HepG2 (cell line): ENCODE results near the gene STX1B. TPM values are rescaled to one million over a fixed set of nuclear protein-coding genes. Genes with fewer than 3 reads are reported as not detected.
A peak's percentile ranks its signal among the peaks of the same experiment; 100 is the strongest.

Experiments
- DNMT1 ChIP-seq: sonication (generic); formaldehyde crosslinking; IDR thresholded peaks from 2 replicates; pipeline ENCODE4 v1.5.1; 2020; ENCODE audit warnings: mild to moderate bottlenecking, missing genetic modification reagents
- ELF1 ChIP-seq: sonication (generic); formaldehyde crosslinking; IDR thresholded peaks from 2 replicates; pipeline ENCODE4 v1.4.0; 2020; ENCODE audit warnings: missing genetic modification reagents
- KDM1A ChIP-seq: IDR thresholded peaks from 2 replicates; pipeline ENCODE4 v1.6.1; 2016; ENCODE audit warnings: missing compliant biosample characterization
- MTA1 ChIP-seq: sonication (generic); formaldehyde crosslinking; IDR thresholded peaks from 2 replicates; pipeline ENCODE4 v1.4.0; 2020; ENCODE audit warnings: missing genetic modification reagents, mild to moderate bottlenecking, borderline replicate concordance
- NCOA5 ChIP-seq: sonication (generic); formaldehyde crosslinking; IDR thresholded peaks from 2 replicates; pipeline ENCODE4 v1.4.0; 2020; ENCODE audit warnings: missing genetic modification reagents
- NR2C2 ChIP-seq: sonication (generic); formaldehyde crosslinking; IDR thresholded peaks from 2 replicates; pipeline ENCODE4 v1.4.0; 2020; ENCODE audit warnings: missing genetic modification reagents, mild to moderate bottlenecking, moderate library complexity, borderline replicate concordance
- SNAPC2 ChIP-seq: sonication (generic); formaldehyde crosslinking; IDR thresholded peaks from 2 replicates; pipeline ENCODE4 v1.8.1; 2022; ENCODE audit warnings: mild to moderate bottlenecking, missing genetic modification reagents
- TBX3 ChIP-seq: fragments of 450-650 bp; IDR thresholded peaks from 2 replicates; pipeline ENCODE4 v1.6.1; 2017; ENCODE audit warnings: antibody characterized with exemption, mild to moderate bottlenecking, inconsistent platforms, borderline replicate concordance
- ZKSCAN8 ChIP-seq: IDR thresholded peaks from 2 replicates; pipeline ENCODE4 v1.6.1; 2016; ENCODE audit warnings: borderline replicate concordance, missing genetic modification reagents, missing compliant biosample characterization
- ZMYM2 ChIP-seq: sonication (generic); formaldehyde crosslinking; IDR thresholded peaks from 2 replicates; pipeline ENCODE4 v1.8.0; 2022; ENCODE audit warnings: mild to moderate bottlenecking, missing genetic modification reagents
- ZNF629 ChIP-seq: sonication (generic); formaldehyde crosslinking; conservative IDR thresholded peaks from 2 replicates; pipeline ENCODE4 v1.5.0; 2020; ENCODE audit warnings: missing genetic modification reagents
- polyA plus RNA-seq, 8 experiments: library from polyadenylated mRNA; depleted of rRNA in 3 of 8; stranded (reverse) in 7 of 8; unstranded in 1 of 8; fragments of >200 nt; fragmentation: Illumina TruSeq in 4 of 8; extraction: Trizol in 4 of 8; gene quantifications; 2 replicates each; pipeline versions ENCODE4 v1.2.1 to v1.2.3, GENCODE V29; 2011 to 2016; ENCODE audit warnings: low read depth in 4 of 8, missing spikeins in 1 of 8, mixed read lengths in 1 of 8; ENCODE audit not compliant: insufficient read depth in 1 of 8
- total RNA-seq, 5 experiments: library from RNA; depleted of rRNA; stranded (reverse); fragments of >200 nt; fragmentation: Illumina TruSeq; extraction: Trizol; gene quantifications; 2 replicates each; pipeline ENCODE4 v1.2.3, GENCODE V29; 2016; ENCODE audit warnings: low read depth in 1 of 5
- TF ChIP-seq, protein P1 (sequence below): sonication (generic); formaldehyde crosslinking; IDR thresholded peaks from 2 replicates; pipeline ENCODE4 v1.4.0; 2020; ENCODE audit warnings: missing genetic modification reagents, borderline replicate concordance
- TF ChIP-seq, protein P2 (sequence below): IDR thresholded peaks from 2 replicates; pipeline ENCODE4 v1.6.1; 2016; ENCODE audit warnings: mild to moderate bottlenecking, missing biosample characterization, missing genetic modification reagents
- TF ChIP-seq, protein P3 (sequence below): sonication (generic); formaldehyde crosslinking; IDR thresholded peaks from 2 replicates; pipeline ENCODE4 v1.4.0; 2020; ENCODE audit warnings: mild to moderate bottlenecking, missing genetic modification reagents
- TF ChIP-seq, protein P4 (sequence below): sonication (generic); formaldehyde crosslinking; IDR thresholded peaks from 2 replicates; pipeline ENCODE4 v1.4.0; 2020; ENCODE audit warnings: mild to moderate bottlenecking, missing genetic modification reagents
- TF ChIP-seq, protein P5 (sequence below): sonication (generic); formaldehyde crosslinking; IDR thresholded peaks from 2 replicates; pipeline ENCODE4 v1.8.0; 2022; ENCODE audit warnings: mild to moderate bottlenecking, missing genetic modification reagents, borderline replicate concordance
- TF ChIP-seq, protein P6 (sequence below): sonication (generic); formaldehyde crosslinking; IDR thresholded peaks from 2 replicates; pipeline ENCODE4 v1.4.0; 2020; ENCODE audit warnings: mild to moderate bottlenecking, missing genetic modification reagents
- TF ChIP-seq, protein P7 (sequence below): sonication (generic); formaldehyde crosslinking; IDR thresholded peaks from 2 replicates; pipeline ENCODE4 v1.4.0; 2020; ENCODE audit warnings: missing genetic modification reagents

STX1B gene
- total and polyA plus RNA-seq, 2 of the 13 experiments (the other 11 are each of a cell fraction or from before 2014, with no cell fraction given): 2.1 to 3.0 TPM

DNA sequence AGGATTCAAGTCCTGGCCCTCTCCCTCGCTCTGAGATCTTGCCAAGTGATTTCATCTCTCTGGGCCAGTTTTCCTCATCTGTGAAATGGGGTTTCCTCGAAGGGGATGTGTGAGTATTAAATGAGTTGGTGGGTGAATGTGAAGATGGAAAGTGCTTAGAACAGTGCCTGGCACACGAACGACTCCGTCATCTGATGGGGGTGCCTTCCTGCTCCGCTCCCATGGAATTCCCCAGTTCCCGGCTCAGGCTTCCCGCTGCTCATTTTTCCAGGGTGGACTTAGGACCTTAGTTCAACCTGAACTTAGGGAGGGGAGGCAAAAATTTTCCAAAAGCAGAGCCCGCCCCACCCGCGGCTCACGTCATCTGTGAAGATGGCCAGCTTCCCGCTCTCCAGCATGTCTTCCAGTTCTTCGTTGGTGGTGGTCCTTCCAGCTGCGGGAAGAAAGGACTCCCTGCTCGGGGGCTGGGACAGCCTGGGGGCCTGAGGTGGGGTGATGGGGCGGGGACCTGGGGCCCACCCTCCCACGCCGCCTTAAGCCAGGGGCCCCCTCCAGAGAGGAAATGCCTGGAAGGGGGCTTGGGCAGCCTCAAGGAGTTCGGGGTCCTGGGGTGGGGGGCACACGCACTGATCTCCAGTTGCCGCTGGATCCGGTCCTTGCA, 14.0 kb downstream of the STX1B start (continued):
- TF ChIP-seq, protein P1, sequence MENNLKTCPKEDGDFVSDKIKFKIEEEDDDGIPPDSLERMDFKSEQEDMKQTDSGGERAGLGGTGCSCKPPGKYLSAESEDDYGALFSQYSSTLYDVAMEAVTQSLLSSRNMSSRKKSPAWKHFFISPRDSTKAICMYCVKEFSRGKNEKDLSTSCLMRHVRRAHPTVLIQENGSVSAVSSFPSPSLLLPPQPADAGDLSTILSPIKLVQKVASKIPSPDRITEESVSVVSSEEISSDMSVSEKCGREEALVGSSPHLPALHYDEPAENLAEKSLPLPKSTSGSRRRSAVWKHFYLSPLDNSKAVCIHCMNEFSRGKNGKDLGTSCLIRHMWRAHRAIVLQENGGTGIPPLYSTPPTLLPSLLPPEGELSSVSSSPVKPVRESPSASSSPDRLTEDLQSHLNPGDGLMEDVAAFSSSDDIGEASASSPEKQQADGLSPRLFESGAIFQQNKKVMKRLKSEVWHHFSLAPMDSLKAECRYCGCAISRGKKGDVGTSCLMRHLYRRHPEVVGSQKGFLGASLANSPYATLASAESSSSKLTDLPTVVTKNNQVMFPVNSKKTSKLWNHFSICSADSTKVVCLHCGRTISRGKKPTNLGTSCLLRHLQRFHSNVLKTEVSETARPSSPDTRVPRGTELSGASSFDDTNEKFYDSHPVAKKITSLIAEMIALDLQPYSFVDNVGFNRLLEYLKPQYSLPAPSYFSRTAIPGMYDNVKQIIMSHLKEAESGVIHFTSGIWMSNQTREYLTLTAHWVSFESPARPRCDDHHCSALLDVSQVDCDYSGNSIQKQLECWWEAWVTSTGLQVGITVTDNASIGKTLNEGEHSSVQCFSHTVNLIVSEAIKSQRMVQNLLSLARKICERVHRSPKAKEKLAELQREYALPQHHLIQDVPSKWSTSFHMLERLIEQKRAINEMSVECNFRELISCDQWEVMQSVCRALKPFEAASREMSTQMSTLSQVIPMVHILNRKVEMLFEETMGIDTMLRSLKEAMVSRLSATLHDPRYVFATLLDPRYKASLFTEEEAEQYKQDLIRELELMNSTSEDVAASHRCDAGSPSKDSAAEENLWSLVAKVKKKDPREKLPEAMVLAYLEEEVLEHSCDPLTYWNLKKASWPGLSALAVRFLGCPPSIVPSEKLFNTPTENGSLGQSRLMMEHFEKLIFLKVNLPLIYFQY (CRISPR knock-in tag): no peak
- TF ChIP-seq ZMYM2 (CRISPR knock-in tag) (peak; percentile 88), NR2C2 (no peak), TBX3 (no peak), ZNF629 (CRISPR knock-in tag) (peak; percentile 96), SNAPC2 (CRISPR knock-in tag) (no peak), ELF1 (CRISPR knock-in tag) (no peak), MTA1 (CRISPR knock-in tag) (no peak), ZKSCAN8 (CRISPR knock-in tag) (no peak), NCOA5 (CRISPR knock-in tag) (no peak), KDM1A (peak; percentile 88), DNMT1 (no peak)
- TF ChIP-seq, protein P2, sequence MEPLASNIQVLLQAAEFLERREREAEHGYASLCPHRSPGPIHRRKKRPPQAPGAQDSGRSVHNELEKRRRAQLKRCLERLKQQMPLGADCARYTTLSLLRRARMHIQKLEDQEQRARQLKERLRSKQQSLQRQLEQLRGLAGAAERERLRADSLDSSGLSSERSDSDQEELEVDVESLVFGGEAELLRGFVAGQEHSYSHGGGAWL (CRISPR knock-in tag): 0 out of 2 replicates have a peak, but pooled peaks have one; percentile 3
- TF ChIP-seq, protein P3, sequence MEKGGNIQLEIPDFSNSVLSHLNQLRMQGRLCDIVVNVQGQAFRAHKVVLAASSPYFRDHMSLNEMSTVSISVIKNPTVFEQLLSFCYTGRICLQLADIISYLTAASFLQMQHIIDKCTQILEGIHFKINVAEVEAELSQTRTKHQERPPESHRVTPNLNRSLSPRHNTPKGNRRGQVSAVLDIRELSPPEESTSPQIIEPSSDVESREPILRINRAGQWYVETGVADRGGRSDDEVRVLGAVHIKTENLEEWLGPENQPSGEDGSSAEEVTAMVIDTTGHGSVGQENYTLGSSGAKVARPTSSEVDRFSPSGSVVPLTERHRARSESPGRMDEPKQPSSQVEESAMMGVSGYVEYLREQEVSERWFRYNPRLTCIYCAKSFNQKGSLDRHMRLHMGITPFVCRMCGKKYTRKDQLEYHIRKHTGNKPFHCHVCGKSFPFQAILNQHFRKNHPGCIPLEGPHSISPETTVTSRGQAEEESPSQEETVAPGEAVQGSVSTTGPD: no peak
- TF ChIP-seq, protein P4, sequence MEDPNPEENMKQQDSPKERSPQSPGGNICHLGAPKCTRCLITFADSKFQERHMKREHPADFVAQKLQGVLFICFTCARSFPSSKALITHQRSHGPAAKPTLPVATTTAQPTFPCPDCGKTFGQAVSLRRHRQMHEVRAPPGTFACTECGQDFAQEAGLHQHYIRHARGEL: no peak
- TF ChIP-seq, protein P5, sequence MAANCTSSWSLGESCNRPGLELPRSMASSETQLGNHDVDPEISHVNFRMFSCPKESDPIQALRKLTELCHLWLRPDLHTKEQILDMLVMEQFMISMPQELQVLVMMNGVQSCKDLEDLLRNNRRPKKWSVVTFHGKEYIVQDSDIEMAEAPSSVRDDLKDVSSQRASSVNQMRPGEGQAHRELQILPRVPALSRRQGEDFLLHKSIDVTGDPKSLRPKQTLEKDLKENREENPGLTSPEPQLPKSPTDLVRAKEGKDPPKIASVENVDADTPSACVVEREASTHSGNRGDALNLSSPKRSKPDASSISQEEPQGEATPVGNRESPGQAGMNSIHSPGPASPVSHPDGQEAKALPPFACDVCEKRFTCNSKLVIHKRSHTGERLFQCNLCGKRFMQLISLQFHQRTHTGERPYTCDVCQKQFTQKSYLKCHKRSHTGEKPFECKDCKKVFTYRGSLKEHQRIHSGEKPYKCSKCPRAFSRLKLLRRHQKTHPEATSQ: 0 out of 2 replicates have a peak, but pooled peaks have one; percentile 42
- TF ChIP-seq, protein P6, sequence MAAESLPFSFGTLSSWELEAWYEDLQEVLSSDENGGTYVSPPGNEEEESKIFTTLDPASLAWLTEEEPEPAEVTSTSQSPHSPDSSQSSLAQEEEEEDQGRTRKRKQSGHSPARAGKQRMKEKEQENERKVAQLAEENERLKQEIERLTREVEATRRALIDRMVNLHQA (CRISPR knock-in tag): no peak
- TF ChIP-seq, protein P7, sequence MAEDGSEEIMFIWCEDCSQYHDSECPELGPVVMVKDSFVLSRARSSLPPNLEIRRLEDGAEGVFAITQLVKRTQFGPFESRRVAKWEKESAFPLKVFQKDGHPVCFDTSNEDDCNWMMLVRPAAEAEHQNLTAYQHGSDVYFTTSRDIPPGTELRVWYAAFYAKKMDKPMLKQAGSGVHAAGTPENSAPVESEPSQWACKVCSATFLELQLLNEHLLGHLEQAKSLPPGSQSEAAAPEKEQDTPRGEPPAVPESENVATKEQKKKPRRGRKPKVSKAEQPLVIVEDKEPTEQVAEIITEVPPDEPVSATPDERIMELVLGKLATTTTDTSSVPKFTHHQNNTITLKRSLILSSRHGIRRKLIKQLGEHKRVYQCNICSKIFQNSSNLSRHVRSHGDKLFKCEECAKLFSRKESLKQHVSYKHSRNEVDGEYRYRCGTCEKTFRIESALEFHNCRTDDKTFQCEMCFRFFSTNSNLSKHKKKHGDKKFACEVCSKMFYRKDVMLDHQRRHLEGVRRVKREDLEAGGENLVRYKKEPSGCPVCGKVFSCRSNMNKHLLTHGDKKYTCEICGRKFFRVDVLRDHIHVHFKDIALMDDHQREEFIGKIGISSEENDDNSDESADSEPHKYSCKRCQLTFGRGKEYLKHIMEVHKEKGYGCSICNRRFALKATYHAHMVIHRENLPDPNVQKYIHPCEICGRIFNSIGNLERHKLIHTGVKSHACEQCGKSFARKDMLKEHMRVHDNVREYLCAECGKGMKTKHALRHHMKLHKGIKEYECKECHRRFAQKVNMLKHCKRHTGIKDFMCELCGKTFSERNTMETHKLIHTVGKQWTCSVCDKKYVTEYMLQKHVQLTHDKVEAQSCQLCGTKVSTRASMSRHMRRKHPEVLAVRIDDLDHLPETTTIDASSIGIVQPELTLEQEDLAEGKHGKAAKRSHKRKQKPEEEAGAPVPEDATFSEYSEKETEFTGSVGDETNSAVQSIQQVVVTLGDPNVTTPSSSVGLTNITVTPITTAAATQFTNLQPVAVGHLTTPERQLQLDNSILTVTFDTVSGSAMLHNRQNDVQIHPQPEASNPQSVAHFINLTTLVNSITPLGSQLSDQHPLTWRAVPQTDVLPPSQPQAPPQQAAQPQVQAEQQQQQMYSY (CRISPR knock-in tag): peak; percentile 73; the same call in 1 of the 2 replicates
